HEK293 (cell line): Measurements from ENCODE around the gene COL25A1.

Experiments
- CTCF ChIA-PET: fragments of 350-600 bp; formaldehyde crosslinking; extraction: SDS; loops from one replicate; lab custom pipeline; 2021; ENCODE audit warnings: antibody characterized with exemption; lab: Yijun Ruan, JAX
- POLR2A ChIA-PET: fragments of 300-600 bp; formaldehyde crosslinking; extraction: SDS; loops from one replicate; lab custom pipeline; 2020; ENCODE audit warnings: antibody characterized with exemption, inconsistent platforms; lab: Yijun Ruan, JAX
- H3K27ac ChIP-seq: fragments of 200-500 bp; sonication (Bioruptor generic); 2 replicates; pipeline ENCODE4 v1.5.1; 2014; ENCODE audit warnings: low read depth, low read length, control low read depth, inconsistent platforms; ENCODE audit errors: extremely low read depth
- H3K36me3 ChIP-seq, 2 experiments: fragments of 200-500 bp in 1 of 2; sonication (Bioruptor generic) in 1 of 2; 1 replicate in 1 of 2; 2 replicates in 1 of 2; pipeline ENCODE4 v1.5.1; 2014 to 2017; ENCODE audit warnings: inconsistent platforms in 2 of 2, low read length in 2 of 2; ENCODE audit not compliant: control insufficient read depth in 2 of 2, insufficient read depth in 1 of 2
- H3K4me1 ChIP-seq: fragments of 200-500 bp; sonication (Bioruptor generic); 2 replicates; pipeline ENCODE4 v1.5.1; 2014; ENCODE audit warnings: mild to moderate bottlenecking, low read length, inconsistent platforms; ENCODE audit not compliant: control insufficient read depth, insufficient read depth
- H3K4me3 ChIP-seq: 2 replicates; pipeline ENCODE4 v1.5.1; 2011; ENCODE audit warnings: low read depth, mild to moderate bottlenecking, control low read depth, low read length, moderate library complexity
- H3K9me3 ChIP-seq: fragments of 200-500 bp; sonication (Bioruptor generic); 2 replicates; pipeline ENCODE4 v1.5.1; 2014; ENCODE audit warnings: low read depth, low read length, inconsistent platforms; ENCODE audit not compliant: control insufficient read depth, insufficient read depth
- BCL11B ChIP-seq: fragments of 450-650 bp; formaldehyde crosslinking; IDR thresholded peaks from 2 replicates; pipeline ENCODE4 v1.5.1; 2016; ENCODE audit warnings: low read depth, missing biosample characterization, missing genetic modification characterization
- SP7 ChIP-seq: fragments of 450-650 bp; formaldehyde crosslinking; IDR thresholded peaks from 2 replicates; pipeline ENCODE4 v1.5.1; 2016; ENCODE audit warnings: missing biosample characterization, missing genetic modification characterization
- YY2 ChIP-seq: fragments of 450-650 bp; formaldehyde crosslinking; IDR thresholded peaks from 2 replicates; pipeline ENCODE4 v1.5.1; 2016; ENCODE audit warnings: missing biosample characterization, missing genetic modification characterization
- ZFP69B ChIP-seq: fragments of 450-650 bp; formaldehyde crosslinking; IDR thresholded peaks from 2 replicates; pipeline ENCODE4 v1.5.1; 2016; ENCODE audit warnings: missing biosample characterization, missing genetic modification characterization
- ZNF292 ChIP-seq: fragments of 450-650 bp; formaldehyde crosslinking; IDR thresholded peaks from 2 replicates; pipeline ENCODE4 v1.5.1; 2016; ENCODE audit warnings: low read depth, missing biosample characterization, missing genetic modification characterization, borderline replicate concordance
- ZNF302 ChIP-seq: fragments of 450-650 bp; formaldehyde crosslinking; IDR thresholded peaks from 2 replicates; pipeline ENCODE4 v1.5.1; 2016; ENCODE audit warnings: missing biosample characterization, missing genetic modification characterization, low read depth
- ZNF354C ChIP-seq: fragments of 450-650 bp; formaldehyde crosslinking; IDR thresholded peaks from 2 replicates; pipeline ENCODE4 v1.5.1; 2016; ENCODE audit warnings: missing biosample characterization, missing genetic modification characterization, low read depth, borderline replicate concordance
- ZNF366 ChIP-seq: fragments of 450-650 bp; formaldehyde crosslinking; conservative IDR thresholded peaks from 2 replicates; pipeline ENCODE4 v1.5.1; 2016; ENCODE audit warnings: missing biosample characterization, missing genetic modification characterization
- ZNF426 ChIP-seq: fragments of 450-650 bp; formaldehyde crosslinking; IDR thresholded peaks from 2 replicates; pipeline ENCODE4 v1.5.1; 2017; ENCODE audit warnings: missing biosample characterization, missing genetic modification characterization, mild to moderate bottlenecking, inconsistent platforms, moderate library complexity
- ZNF473 ChIP-seq: fragments of 450-650 bp; formaldehyde crosslinking; IDR thresholded peaks from 2 replicates; pipeline ENCODE4 v1.5.1; 2017; ENCODE audit warnings: missing biosample characterization, missing genetic modification characterization
- ZNF48 ChIP-seq: fragments of 450-650 bp; formaldehyde crosslinking; IDR thresholded peaks from 2 replicates; pipeline ENCODE4 v1.5.1; 2016; ENCODE audit warnings: missing biosample characterization, missing genetic modification characterization
- ZNF514 ChIP-seq: fragments of 450-650 bp; formaldehyde crosslinking; IDR thresholded peaks from 2 replicates; pipeline ENCODE4 v1.5.1; 2016; ENCODE audit warnings: missing biosample characterization, missing genetic modification characterization
- ZNF549 ChIP-seq: fragments of 450-650 bp; IDR thresholded peaks from 2 replicates; pipeline ENCODE4 v1.5.1; 2018; ENCODE audit warnings: missing biosample characterization, missing genetic modification characterization, mild to moderate bottlenecking, inconsistent platforms, moderate library complexity
- ZNF768 ChIP-seq: fragments of 450-650 bp; formaldehyde crosslinking; IDR thresholded peaks from 2 replicates; pipeline ENCODE4 v1.5.1; 2018; ENCODE audit warnings: missing biosample characterization, mild to moderate bottlenecking, missing genetic modification characterization
- TF ChIP-seq, protein P1 (sequence below): fragments of 450-650 bp; formaldehyde crosslinking; IDR thresholded peaks from 2 replicates; pipeline ENCODE4 v1.5.1; 2017; ENCODE audit warnings: missing biosample characterization, missing genetic modification characterization
- TF ChIP-seq, protein P2 (sequence below): fragments of 450-650 bp; IDR thresholded peaks from 2 replicates; pipeline ENCODE4 v1.5.1; 2018; ENCODE audit warnings: missing biosample characterization, missing genetic modification characterization
- TF ChIP-seq, protein P3 (sequence below): fragments of 450-650 bp; formaldehyde crosslinking; IDR thresholded peaks from 2 replicates; pipeline ENCODE4 v1.5.1; 2016; ENCODE audit warnings: missing biosample characterization, missing genetic modification characterization
- TF ChIP-seq, protein P4 (sequence below): fragments of 450-650 bp; formaldehyde crosslinking; IDR thresholded peaks from 2 replicates; pipeline ENCODE4 v1.5.1; 2016; ENCODE audit warnings: missing biosample characterization, missing genetic modification characterization
- TF ChIP-seq, protein P5 (sequence below): fragments of 450-650 bp; formaldehyde crosslinking; IDR thresholded peaks from 2 replicates; pipeline ENCODE4 v1.5.1; 2017; ENCODE audit warnings: missing biosample characterization, mild to moderate bottlenecking, missing genetic modification characterization, moderate library complexity
- TF ChIP-seq, protein P6 (sequence below): fragments of 450-650 bp; formaldehyde crosslinking; IDR thresholded peaks from 2 replicates; pipeline ENCODE4; 2016; ENCODE audit warnings: missing biosample characterization, missing genetic modification characterization

Gene COL25A1

DNA sequence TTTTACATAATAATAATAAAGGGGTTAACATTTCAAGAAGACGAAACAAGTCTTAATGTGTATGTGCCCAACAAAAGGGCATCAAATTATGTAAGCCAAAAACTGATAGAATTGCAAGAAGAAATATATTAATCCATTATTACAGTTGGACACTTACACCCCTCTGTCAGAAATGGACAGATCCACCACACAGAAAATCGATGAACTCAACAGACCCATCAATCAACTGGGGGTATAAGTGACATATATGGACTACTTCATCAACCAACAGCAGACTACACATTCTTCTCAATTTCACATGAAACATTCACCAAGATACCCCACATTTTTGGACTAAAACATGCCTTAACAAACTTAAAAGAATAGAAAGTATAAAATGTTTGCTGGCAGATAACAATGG is 183.8 kb downstream of the COL25A1 start:
- H3K27ac ChIP-seq, result no peak overlapping the region
- TF ChIP-seq, protein P1, sequence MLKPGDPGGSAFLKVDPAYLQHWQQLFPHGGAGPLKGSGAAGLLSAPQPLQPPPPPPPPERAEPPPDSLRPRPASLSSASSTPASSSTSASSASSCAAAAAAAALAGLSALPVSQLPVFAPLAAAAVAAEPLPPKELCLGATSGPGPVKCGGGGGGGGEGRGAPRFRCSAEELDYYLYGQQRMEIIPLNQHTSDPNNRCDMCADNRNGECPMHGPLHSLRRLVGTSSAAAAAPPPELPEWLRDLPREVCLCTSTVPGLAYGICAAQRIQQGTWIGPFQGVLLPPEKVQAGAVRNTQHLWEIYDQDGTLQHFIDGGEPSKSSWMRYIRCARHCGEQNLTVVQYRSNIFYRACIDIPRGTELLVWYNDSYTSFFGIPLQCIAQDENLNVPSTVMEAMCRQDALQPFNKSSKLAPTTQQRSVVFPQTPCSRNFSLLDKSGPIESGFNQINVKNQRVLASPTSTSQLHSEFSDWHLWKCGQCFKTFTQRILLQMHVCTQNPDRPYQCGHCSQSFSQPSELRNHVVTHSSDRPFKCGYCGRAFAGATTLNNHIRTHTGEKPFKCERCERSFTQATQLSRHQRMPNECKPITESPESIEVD (tag by site-specific recombination), result no peak
- TF ChIP-seq ZNF48 (tag by site-specific recombination), result no peak
- TF ChIP-seq YY2 (tag by site-specific recombination), result no peak
- TF ChIP-seq, protein P2, sequence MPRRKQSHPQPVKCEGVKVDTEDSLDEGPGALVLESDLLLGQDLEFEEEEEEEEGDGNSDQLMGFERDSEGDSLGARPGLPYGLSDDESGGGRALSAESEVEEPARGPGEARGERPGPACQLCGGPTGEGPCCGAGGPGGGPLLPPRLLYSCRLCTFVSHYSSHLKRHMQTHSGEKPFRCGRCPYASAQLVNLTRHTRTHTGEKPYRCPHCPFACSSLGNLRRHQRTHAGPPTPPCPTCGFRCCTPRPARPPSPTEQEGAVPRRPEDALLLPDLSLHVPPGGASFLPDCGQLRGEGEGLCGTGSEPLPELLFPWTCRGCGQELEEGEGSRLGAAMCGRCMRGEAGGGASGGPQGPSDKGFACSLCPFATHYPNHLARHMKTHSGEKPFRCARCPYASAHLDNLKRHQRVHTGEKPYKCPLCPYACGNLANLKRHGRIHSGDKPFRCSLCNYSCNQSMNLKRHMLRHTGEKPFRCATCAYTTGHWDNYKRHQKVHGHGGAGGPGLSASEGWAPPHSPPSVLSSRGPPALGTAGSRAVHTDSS, result no peak
- TF ChIP-seq, protein P3, sequence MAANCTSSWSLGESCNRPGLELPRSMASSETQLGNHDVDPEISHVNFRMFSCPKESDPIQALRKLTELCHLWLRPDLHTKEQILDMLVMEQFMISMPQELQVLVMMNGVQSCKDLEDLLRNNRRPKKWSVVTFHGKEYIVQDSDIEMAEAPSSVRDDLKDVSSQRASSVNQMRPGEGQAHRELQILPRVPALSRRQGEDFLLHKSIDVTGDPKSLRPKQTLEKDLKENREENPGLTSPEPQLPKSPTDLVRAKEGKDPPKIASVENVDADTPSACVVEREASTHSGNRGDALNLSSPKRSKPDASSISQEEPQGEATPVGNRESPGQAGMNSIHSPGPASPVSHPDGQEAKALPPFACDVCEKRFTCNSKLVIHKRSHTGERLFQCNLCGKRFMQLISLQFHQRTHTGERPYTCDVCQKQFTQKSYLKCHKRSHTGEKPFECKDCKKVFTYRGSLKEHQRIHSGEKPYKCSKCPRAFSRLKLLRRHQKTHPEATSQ (tag by site-specific recombination), result no peak
- ChIA-PET POLR2A (no interaction called here), CTCF (no interaction called here)
- no peaks in the 10 kb centered on the region for H3K36me3 ChIP-seq
- H3K4me3 ChIP-seq, result no peak overlapping the region
- H3K9me3 ChIP-seq, result no peaks in the 10 kb centered on the region
- H3K4me1 ChIP-seq, result no peaks in the 10 kb centered on the region

DNA sequence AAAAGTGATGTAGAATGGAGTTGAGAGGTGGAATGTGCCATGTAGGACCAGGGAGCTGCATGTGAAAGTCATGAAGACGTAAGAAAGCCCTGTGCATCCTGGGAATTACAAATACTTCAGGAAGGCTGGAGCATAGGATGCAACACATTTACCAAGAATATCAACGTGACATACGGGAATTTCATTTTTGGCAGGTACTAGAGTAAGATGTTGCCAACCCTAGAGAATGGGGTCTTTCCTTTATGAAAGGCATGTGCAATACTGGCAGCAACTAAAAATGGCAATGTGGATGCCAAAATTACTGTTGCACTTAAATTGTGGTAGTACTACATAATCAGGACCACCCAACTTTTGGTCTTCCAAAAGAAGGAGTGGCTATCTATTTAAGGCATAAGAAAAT is 188.0 kb downstream of the COL25A1 start:
- Histone ChIP-seq H3K36me3 (no peaks in the 10 kb centered on the region), H3K9me3 (no peaks in the 10 kb centered on the region), H3K4me1 (no peaks in the 10 kb centered on the region), H3K4me3 (no peak overlapping the region), H3K27ac (no peak overlapping the region)
- CTCF ChIA-PET, result no interaction called here
- TF ChIP-seq ZNF354C (tag by site-specific recombination), result no peak
- TF ChIP-seq ZNF366 (tag by site-specific recombination), result no peak
- no peak for TF ChIP-seq ZNF426 (tag by site-specific recombination)
- no peak for TF ChIP-seq ZNF292 (tag by site-specific recombination)
- TF ChIP-seq BCL11B (tag by site-specific recombination), result no peak
- no peak for TF ChIP-seq ZNF302 (tag by site-specific recombination)
- TF ChIP-seq, protein P4, sequence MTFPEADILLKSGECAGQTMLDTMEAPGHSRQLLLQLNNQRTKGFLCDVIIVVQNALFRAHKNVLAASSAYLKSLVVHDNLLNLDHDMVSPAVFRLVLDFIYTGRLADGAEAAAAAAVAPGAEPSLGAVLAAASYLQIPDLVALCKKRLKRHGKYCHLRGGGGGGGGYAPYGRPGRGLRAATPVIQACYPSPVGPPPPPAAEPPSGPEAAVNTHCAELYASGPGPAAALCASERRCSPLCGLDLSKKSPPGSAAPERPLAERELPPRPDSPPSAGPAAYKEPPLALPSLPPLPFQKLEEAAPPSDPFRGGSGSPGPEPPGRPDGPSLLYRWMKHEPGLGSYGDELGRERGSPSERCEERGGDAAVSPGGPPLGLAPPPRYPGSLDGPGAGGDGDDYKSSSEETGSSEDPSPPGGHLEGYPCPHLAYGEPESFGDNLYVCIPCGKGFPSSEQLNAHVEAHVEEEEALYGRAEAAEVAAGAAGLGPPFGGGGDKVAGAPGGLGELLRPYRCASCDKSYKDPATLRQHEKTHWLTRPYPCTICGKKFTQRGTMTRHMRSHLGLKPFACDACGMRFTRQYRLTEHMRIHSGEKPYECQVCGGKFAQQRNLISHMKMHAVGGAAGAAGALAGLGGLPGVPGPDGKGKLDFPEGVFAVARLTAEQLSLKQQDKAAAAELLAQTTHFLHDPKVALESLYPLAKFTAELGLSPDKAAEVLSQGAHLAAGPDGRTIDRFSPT (tag by site-specific recombination), result no peak
- no peak for TF ChIP-seq ZNF514 (tag by site-specific recombination)
- TF ChIP-seq, protein P5, sequence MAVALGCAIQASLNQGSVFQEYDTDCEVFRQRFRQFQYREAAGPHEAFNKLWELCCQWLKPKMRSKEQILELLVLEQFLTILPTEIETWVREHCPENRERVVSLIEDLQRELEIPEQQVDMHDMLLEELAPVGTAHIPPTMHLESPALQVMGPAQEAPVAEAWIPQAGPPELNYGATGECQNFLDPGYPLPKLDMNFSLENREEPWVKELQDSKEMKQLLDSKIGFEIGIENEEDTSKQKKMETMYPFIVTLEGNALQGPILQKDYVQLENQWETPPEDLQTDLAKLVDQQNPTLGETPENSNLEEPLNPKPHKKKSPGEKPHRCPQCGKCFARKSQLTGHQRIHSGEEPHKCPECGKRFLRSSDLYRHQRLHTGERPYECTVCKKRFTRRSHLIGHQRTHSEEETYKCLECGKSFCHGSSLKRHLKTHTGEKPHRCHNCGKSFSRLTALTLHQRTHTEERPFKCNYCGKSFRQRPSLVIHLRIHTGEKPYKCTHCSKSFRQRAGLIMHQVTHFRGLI (tag by site-specific recombination), result no peak
- TF ChIP-seq ZNF768 (tag by site-specific recombination), result no peak
- TF ChIP-seq, protein P6, sequence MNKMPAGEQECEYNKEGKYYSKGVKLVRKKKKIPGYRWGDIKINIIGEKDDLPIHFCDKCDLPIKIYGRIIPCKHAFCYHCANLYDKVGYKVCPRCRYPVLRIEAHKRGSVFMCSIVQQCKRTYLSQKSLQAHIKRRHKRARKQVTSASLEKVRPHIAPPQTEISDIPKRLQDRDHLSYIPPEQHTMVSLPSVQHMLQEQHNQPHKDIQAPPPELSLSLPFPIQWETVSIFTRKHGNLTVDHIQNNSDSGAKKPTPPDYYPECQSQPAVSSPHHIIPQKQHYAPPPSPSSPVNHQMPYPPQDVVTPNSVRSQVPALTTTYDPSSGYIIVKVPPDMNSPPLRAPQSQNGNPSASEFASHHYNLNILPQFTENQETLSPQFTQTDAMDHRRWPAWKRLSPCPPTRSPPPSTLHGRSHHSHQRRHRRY (tag by site-specific recombination), result no peak
- no peak for TF ChIP-seq ZNF473
- TF ChIP-seq ZNF549 (tag by site-specific recombination), result no peak
- TF ChIP-seq SP7 (tag by site-specific recombination), result no peak
- TF ChIP-seq ZFP69B (tag by site-specific recombination), result no peak
- POLR2A ChIA-PET, result no interaction called here
